ENCODE results near the gene CLN5.

Gene CLN5

GRCh38 chr13:77028202-77028601 is 36.3 kb downstream of the CLN5 start:
- peak overlapping the region; percentile 70 for H3K4me3 ChIP-seq (ENCODE audit: low read depth, low read length)
- no peaks in the 10 kb centered on the region for H3K27me3 ChIP-seq (ENCODE audit: control insufficient read depth, insufficient read depth, low read length)
- H3K9ac ChIP-seq (ENCODE audit: low read depth, low read length) = no peak overlapping the region

DNA sequence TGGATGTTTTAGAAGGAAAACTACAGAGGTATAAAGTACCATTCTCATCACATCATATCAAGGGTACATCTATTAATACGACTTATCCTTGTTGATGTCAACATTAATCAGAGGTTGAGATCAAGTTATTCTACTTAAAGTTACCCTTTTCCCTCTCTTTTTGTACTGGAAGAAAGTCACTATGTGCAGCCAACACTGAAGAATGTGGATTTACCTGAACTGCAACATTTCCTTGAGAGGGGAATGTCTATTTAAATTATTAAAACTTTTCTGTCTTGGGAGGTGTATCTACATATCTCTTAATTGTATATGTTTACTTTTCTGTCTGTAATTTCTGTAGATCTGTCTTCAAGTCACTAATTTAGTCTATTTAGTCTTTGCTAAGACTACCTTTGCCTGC is 37.6 kb downstream of the CLN5 start:
- H3K9ac ChIP-seq (ENCODE audit: low read depth, low read length) = no peak overlapping the region
- H3K4me3 ChIP-seq (ENCODE audit: low read depth, low read length) = no peak overlapping the region
- peaks cover 9% of the 10 kb centered on the region for H3K4me1 ChIP-seq (ENCODE audit: control insufficient read depth, insufficient read depth, low read length)
- no peaks in the 10 kb centered on the region for H3K36me3 ChIP-seq (ENCODE audit: control insufficient read depth, insufficient read depth, low read length)
- no peaks in the 10 kb centered on the region for H3K27me3 ChIP-seq (ENCODE audit: control insufficient read depth, insufficient read depth, low read length)
- no peaks in the 10 kb centered on the region for H3K9me3 ChIP-seq (ENCODE audit: control insufficient read depth, insufficient read depth, low read length)

More at GRCh38 chr13:77028202-77028601, 36.3 kb downstream of the CLN5 start:
- Histone ChIP-seq H3K36me3 (ENCODE audit: control insufficient read depth, insufficient read depth, low read length) (no peaks in the 10 kb centered on the region), H3K9me3 (ENCODE audit: control insufficient read depth, insufficient read depth, low read length) (no peaks in the 10 kb centered on the region), H3K4me1 (ENCODE audit: control insufficient read depth, insufficient read depth, low read length) (peaks cover 9% of the 10 kb centered on the region)

DNA sequence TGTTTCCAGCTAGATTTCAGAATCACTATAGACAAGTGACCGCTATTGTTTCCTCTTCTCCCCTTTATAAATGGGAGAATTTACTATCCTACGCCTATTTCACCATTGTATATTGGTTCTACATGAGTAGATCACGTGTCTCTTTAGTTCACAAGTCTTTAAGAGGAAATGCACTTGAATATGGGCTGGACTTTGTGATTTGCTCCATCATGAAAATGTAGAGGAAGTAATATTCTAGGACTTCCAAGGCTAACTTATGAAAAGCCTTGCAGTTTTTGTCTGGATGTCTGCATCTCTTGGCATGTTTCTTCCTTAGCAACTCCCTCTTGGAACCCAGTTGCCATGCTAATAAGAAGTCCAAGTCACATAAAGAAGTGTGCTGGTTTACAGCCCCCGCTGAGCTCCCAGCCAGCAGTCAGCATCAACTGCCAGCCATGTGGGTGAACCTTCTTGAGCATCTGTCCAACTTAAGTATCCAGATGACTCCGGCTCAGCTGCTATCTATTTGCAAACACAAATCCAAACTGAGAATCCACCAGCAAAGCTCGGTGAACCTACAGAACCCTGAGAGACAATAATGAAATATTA is 39.9 kb downstream of the CLN5 start:
- no peaks in the 10 kb centered on the region for H3K36me3 ChIP-seq (ENCODE audit: control insufficient read depth, insufficient read depth, low read length)

DNA sequence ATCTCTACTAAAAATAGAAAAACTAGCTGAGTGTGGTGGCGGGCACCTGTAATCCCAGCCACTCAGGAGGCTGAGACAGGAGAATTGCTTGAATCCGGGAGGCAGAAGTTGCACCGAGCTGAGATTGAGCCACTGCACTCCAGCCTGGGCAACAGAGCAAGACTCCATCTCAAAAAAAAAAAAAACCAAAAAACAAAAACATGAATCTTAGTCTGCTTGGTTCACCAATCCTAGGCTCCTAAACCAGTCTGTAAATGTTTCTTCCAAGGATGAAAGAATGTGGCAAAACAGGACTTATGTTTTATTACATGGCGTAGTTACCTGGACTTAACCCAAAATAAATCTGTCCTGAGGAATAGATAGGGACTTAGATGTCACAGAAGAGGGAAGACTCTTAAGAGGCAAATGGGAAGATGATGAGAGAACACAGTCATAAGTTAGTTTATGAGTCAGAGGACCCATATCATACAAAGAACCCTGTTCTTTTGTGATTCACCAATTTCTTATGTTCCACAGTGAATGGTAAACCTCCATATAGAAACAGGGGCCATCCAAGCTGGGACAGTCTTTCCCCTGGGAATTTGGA is 41.9 kb downstream of the CLN5 start:
- Histone ChIP-seq H3K9ac (ENCODE audit: low read depth, low read length) (no peak overlapping the region), H3K27me3 (ENCODE audit: control insufficient read depth, insufficient read depth, low read length) (no peaks in the 10 kb centered on the region), H3K4me1 (ENCODE audit: control insufficient read depth, insufficient read depth, low read length) (no peaks in the 10 kb centered on the region), H3K36me3 (ENCODE audit: control insufficient read depth, insufficient read depth, low read length) (no peaks in the 10 kb centered on the region), H3K4me3 (ENCODE audit: low read depth, low read length) (no peak overlapping the region), H3K9me3 (ENCODE audit: control insufficient read depth, insufficient read depth, low read length) (no peaks in the 10 kb centered on the region)

More for the DNA sequence above, 39.9 kb downstream of the CLN5 start:
- Histone ChIP-seq H3K9ac (ENCODE audit: low read depth, low read length) (no peak overlapping the region), H3K9me3 (ENCODE audit: control insufficient read depth, insufficient read depth, low read length) (no peaks in the 10 kb centered on the region), H3K4me1 (ENCODE audit: control insufficient read depth, insufficient read depth, low read length) (peaks cover 6% of the 10 kb centered on the region), H3K4me3 (ENCODE audit: low read depth, low read length) (no peak overlapping the region), H3K27me3 (ENCODE audit: control insufficient read depth, insufficient read depth, low read length) (no peaks in the 10 kb centered on the region)

- H3K9me3 ChIP-seq (ENCODE audit: control insufficient read depth, insufficient read depth, low read length) = no peaks in the 10 kb centered on the region
- no peaks in the 10 kb centered on the region for H3K27me3 ChIP-seq (ENCODE audit: control insufficient read depth, insufficient read depth, low read length)
- no peaks in the 10 kb centered on the region for H3K36me3 ChIP-seq (ENCODE audit: control insufficient read depth, insufficient read depth, low read length)
- no peak overlapping the region for H3K9ac ChIP-seq (ENCODE audit: low read depth, low read length)
- no peak overlapping the region for H3K4me3 ChIP-seq (ENCODE audit: low read depth, low read length)
- no peaks in the 10 kb centered on the region for H3K4me1 ChIP-seq (ENCODE audit: control insufficient read depth, insufficient read depth, low read length)
Measured at GRCh38 chr13:77034881-77035280, 43.0 kb downstream of the CLN5 start.

DNA sequence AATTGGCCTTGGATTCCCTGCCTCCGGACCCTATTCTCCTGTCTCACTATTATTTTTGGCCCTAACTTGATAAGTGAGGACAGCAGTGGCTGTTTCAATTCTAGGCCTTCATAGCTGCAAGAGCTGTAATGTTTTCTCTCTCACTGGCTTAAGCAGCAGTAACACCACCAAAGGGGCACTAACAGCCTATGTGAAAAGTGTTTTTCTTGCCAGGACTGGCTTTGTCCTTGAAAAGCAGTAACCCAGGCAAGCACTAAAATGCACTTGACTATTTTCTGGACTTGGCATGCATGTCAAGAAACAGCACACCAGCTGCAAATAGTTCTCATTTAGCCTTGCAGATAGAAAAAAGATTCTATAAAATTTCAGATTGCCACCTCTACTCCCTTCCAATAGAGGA is 44.4 kb downstream of the CLN5 start:
- Histone ChIP-seq H3K4me3 (ENCODE audit: low read depth, low read length) (no peak overlapping the region), H3K9ac (ENCODE audit: low read depth, low read length) (no peak overlapping the region), H3K9me3 (ENCODE audit: control insufficient read depth, insufficient read depth, low read length) (no peaks in the 10 kb centered on the region), H3K4me1 (ENCODE audit: control insufficient read depth, insufficient read depth, low read length) (no peaks in the 10 kb centered on the region), H3K27me3 (ENCODE audit: control insufficient read depth, insufficient read depth, low read length) (no peaks in the 10 kb centered on the region), H3K36me3 (ENCODE audit: control insufficient read depth, insufficient read depth, low read length) (no peaks in the 10 kb centered on the region)

- Histone ChIP-seq H3K36me3 (ENCODE audit: control insufficient read depth, insufficient read depth, low read length) (no peaks in the 10 kb centered on the region), H3K4me1 (ENCODE audit: control insufficient read depth, insufficient read depth, low read length) (no peaks in the 10 kb centered on the region), H3K4me3 (ENCODE audit: low read depth, low read length) (no peak overlapping the region), H3K9me3 (ENCODE audit: control insufficient read depth, insufficient read depth, low read length) (no peaks in the 10 kb centered on the region), H3K9ac (ENCODE audit: low read depth, low read length) (no peak overlapping the region), H3K27me3 (ENCODE audit: control insufficient read depth, insufficient read depth, low read length) (no peaks in the 10 kb centered on the region)
Measured at GRCh38 chr13:77038907-77039480, 47.1 kb downstream of the CLN5 start.

- Histone ChIP-seq H3K36me3 (ENCODE audit: control insufficient read depth, insufficient read depth, low read length) (no peaks in the 10 kb centered on the region), H3K4me3 (ENCODE audit: low read depth, low read length) (no peak overlapping the region), H3K4me1 (ENCODE audit: control insufficient read depth, insufficient read depth, low read length) (no peaks in the 10 kb centered on the region), H3K9me3 (ENCODE audit: control insufficient read depth, insufficient read depth, low read length) (no peaks in the 10 kb centered on the region), H3K9ac (ENCODE audit: low read depth, low read length) (no peak overlapping the region), H3K27me3 (ENCODE audit: control insufficient read depth, insufficient read depth, low read length) (no peaks in the 10 kb centered on the region)
Measured at GRCh38 chr13:77040076-77040475, 48.2 kb downstream of the CLN5 start.

- Histone ChIP-seq H3K27me3 (ENCODE audit: control insufficient read depth, insufficient read depth, low read length) (no peaks in the 10 kb centered on the region), H3K36me3 (ENCODE audit: control insufficient read depth, insufficient read depth, low read length) (no peaks in the 10 kb centered on the region), H3K4me1 (ENCODE audit: control insufficient read depth, insufficient read depth, low read length) (no peaks in the 10 kb centered on the region), H3K9ac (ENCODE audit: low read depth, low read length) (no peak overlapping the region), H3K4me3 (ENCODE audit: low read depth, low read length) (no peak overlapping the region), H3K9me3 (ENCODE audit: control insufficient read depth, insufficient read depth, low read length) (no peaks in the 10 kb centered on the region)
Measured at GRCh38 chr13:77040835-77041234, 49.0 kb downstream of the CLN5 start.

- H3K27me3 ChIP-seq (ENCODE audit: control insufficient read depth, insufficient read depth, low read length) = no peaks in the 10 kb centered on the region
- no peak overlapping the region for H3K4me3 ChIP-seq (ENCODE audit: low read depth, low read length)
- H3K9ac ChIP-seq (ENCODE audit: low read depth, low read length) = no peak overlapping the region
- H3K4me1 ChIP-seq (ENCODE audit: control insufficient read depth, insufficient read depth, low read length) = no peaks in the 10 kb centered on the region
- H3K36me3 ChIP-seq (ENCODE audit: control insufficient read depth, insufficient read depth, low read length) = no peaks in the 10 kb centered on the region
- no peaks in the 10 kb centered on the region for H3K9me3 ChIP-seq (ENCODE audit: control insufficient read depth, insufficient read depth, low read length)
Measured at GRCh38 chr13:77042566-77043177, 50.8 kb downstream of the CLN5 start.

DNA sequence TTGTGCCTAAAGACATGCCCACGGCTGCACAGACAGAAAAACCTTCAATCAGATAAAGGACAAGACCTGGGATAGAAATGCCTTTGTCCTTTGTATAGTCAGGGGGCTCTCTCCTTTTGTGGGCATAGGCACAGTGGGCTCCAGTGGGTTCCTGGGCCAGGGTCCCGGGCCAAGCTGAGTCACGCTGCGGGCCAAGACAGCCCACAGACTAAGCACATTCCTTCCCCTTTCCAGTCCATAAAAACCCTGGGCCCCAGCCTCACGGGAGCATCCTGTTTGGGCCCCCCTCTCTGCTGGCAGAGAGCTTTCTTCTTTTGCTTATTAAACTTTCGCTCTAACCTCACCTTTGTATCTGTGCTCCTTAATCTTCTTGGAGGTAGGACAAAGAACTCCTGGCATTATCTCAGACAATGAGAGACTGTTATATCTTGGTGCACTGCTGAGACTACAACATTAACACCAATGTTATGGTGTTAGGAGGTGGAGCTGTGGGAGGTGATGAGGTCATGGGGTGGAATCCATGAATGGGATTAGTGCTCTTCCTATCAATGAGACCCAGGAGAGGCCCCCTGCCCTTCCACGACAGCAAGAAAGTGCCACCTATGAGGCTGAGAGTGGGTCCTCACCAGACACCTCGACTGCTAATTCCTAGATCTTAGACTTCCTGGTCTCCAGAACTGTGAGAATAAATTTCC is 55.9 kb downstream of the CLN5 start:
- Histone ChIP-seq H3K4me3 (ENCODE audit: low read depth, low read length) (no peak overlapping the region), H3K4me1 (ENCODE audit: control insufficient read depth, insufficient read depth, low read length) (peaks cover 4% of the 10 kb centered on the region), H3K9me3 (ENCODE audit: control insufficient read depth, insufficient read depth, low read length) (no peaks in the 10 kb centered on the region), H3K36me3 (ENCODE audit: control insufficient read depth, insufficient read depth, low read length) (no peaks in the 10 kb centered on the region), H3K9ac (ENCODE audit: low read depth, low read length) (no peak overlapping the region), H3K27me3 (ENCODE audit: control insufficient read depth, insufficient read depth, low read length) (no peaks in the 10 kb centered on the region)

Data from iPS-15b (cell line).